Muscle layer of duodenum (tissue), 2 donors: ENCODE data around the gene ACTN4.

Source experiments
- H3K27ac ChIP-seq: one replicate; pipeline ENCODE4 v1.7.0; 2013; ENCODE audit warnings: mild to moderate bottlenecking, low read length
- H3K27me3 ChIP-seq: one replicate; pipeline ENCODE4 v1.7.0; 2013; ENCODE audit warnings: low read depth, mild to moderate bottlenecking, control low read depth, low read length
- H3K36me3 ChIP-seq, 2 donors: one replicate each; pipeline ENCODE4 v1.7.0; 2013; ENCODE audit warnings: low read length in 2 of 2, control low read depth in 1 of 2, mild to moderate bottlenecking in 1 of 2; ENCODE audit not compliant: insufficient read depth in 2 of 2, control insufficient read depth in 1 of 2
- H3K4me1 ChIP-seq, 2 donors: one replicate each; pipeline ENCODE4 v1.7.0; 2013; ENCODE audit warnings: low read length in 2 of 2, mild to moderate bottlenecking in 2 of 2, control low read depth in 1 of 2, moderate library complexity in 1 of 2; ENCODE audit not compliant: insufficient read depth in 2 of 2, control insufficient read depth in 1 of 2
- H3K4me3 ChIP-seq, 2 donors: one replicate each; pipeline ENCODE4 v1.7.0; 2013; ENCODE audit warnings: low read length in 2 of 2, low read depth in 1 of 2, mild to moderate bottlenecking in 1 of 2
- H3K9me3 ChIP-seq, 2 donors: one replicate each; pipeline ENCODE4 v1.7.0; 2013; ENCODE audit warnings: low read length in 2 of 2, control low read depth in 1 of 2, mild to moderate bottlenecking in 1 of 2; ENCODE audit not compliant: control insufficient read depth in 1 of 2
- donor health status: healthy.

ACTN4 gene

GRCh38 chr19:38639679-38640078, 7.8 kb upstream of the ACTN4 start:
- Histone ChIP-seq H3K27ac (no peak overlapping the region), H3K36me3 (peaks cover 14 to 22% of the 10 kb centered on the region in 2 donors), H3K4me3 (no peak overlapping the region), H3K4me1 (peaks cover 0 to 12% of the 10 kb centered on the region in 2 donors), H3K27me3 (no peaks in the 10 kb centered on the region), H3K9me3 (no peaks in the 10 kb centered on the region)

GRCh38 chr19:38640368-38640767, 7.1 kb upstream of the ACTN4 start:
- no peak overlapping the region for H3K4me3 ChIP-seq
- H3K4me1 ChIP-seq: peaks cover 0 to 8% of the 10 kb centered on the region in 2 donors
- H3K36me3 ChIP-seq: peaks cover 10 to 16% of the 10 kb centered on the region in 2 donors
- H3K27me3 ChIP-seq: no peaks in the 10 kb centered on the region
- H3K27ac ChIP-seq: peak overlapping the region; percentile 49
- no peaks in the 10 kb centered on the region for H3K9me3 ChIP-seq

GRCh38 chr19:38642176-38642575, 5.3 kb upstream of the ACTN4 start:
- Histone ChIP-seq H3K4me1 (no peaks in the 10 kb centered on the region), H3K4me3 (no peak overlapping the region), H3K36me3 (peaks cover 0 to 4% of the 10 kb centered on the region in 2 donors), H3K9me3 (no peaks in the 10 kb centered on the region), H3K27ac (no peak overlapping the region), H3K27me3 (no peaks in the 10 kb centered on the region)

DNA sequence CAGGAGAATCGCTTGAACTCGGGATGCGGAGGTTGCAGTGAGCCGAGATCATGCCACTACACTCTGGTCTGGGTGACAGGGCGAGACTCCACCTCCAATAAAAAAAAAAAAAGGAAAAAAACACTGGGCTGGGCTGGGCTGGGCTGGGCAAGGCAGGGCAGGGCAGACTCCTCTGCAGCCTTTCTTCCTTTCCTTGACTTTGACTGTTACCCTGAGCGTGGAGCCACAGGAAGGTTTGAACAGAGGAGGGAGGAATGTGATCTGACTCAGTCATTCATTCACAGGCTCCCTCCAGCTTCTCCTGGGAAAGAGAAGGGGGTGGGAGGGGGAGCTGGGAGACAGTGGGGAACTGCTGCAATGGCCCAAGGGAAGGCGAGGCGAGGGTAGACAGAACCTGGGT, 2.7 kb upstream of the ACTN4 start:
- peaks cover 0 to 9% of the 10 kb centered on the region in 2 donors for H3K4me1 ChIP-seq
- H3K27ac ChIP-seq: no peak overlapping the region
- no peaks in the 10 kb centered on the region for H3K9me3 ChIP-seq
- H3K36me3 ChIP-seq: peaks cover 0 to 6% of the 10 kb centered on the region in 2 donors
- no peak overlapping the region for H3K4me3 ChIP-seq
- H3K27me3 ChIP-seq: no peaks in the 10 kb centered on the region

DNA sequence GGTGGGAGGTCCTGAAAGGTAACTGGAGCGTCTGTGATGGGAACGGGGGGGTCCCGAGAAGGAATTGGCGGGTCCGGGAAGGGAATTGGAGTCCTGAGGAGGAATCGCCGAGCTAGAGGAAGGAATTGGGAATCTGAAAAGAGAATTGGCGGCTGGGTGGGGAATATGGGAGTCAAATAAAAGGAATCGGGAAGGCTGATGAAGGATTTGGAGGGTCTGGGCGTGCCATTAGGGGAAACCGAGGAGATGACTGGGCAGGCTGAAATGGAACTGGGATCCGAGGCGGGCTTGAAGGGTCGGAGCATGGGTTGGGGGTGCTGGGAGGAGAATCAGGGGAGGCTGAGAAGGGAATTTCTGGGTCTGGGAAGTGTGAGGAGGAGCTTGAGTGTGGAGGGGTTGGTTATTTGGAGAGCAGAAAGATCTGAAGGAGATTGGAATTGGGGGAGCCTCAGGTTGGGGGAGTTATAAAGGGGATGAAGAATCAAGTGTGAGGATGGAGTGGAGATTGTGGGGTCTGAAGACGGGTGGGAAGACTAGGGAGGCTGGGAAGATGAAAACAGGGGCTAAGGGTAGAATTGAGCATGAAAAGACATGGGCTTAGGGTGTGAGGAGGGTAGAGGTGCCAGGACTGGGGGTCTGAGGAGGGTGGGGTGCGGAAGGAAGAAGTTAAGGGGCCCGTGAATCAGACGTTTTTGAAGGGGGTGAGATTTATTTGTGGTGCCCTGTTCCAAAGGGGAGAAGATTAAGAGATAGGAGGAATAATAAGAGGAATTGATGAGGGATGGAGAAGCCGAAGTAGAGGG, 718 bp downstream of the ACTN4 start:
- H3K27ac ChIP-seq: peak overlapping the region; percentile 100
- peaks cover 0 to 6% of the 10 kb centered on the region in 2 donors for H3K36me3 ChIP-seq
- H3K4me1 ChIP-seq: peaks cover 19 to 30% of the 10 kb centered on the region in 2 donors
- no peaks in the 10 kb centered on the region for H3K27me3 ChIP-seq
- no peaks in the 10 kb centered on the region for H3K9me3 ChIP-seq
- peak overlapping the region; percentile 97 to 99 for H3K4me3 ChIP-seq

DNA sequence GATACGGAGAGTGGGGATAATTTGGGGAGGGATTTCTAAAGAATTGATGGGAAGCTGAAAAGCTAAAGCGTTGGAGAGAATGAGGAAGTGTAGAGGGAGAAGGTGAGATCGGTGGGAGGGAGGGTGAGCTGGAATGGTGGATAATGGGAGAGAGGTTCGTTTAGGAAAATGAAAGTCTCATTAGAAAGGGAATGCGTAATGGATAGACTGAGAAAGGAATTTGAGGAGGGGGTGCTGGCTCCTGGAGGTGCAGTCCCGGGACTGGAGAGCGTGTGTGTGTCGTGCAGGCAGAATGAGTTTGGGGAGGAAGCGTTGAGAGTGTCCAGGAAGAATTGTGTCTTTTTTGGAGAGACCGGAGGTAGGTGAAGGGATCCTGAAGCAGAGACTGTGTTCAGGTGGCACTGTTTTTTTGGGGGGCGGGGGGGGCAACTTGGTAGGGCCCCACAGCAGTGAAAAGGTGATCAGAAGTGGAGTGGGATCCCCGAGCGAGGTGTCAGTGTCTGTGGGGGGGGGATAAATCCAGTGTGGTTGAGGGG, 1.4 kb downstream of the ACTN4 start:
- H3K36me3 ChIP-seq: peaks cover 0 to 6% of the 10 kb centered on the region in 2 donors
- peak overlapping the region; percentile 100 for H3K27ac ChIP-seq
- no peaks in the 10 kb centered on the region for H3K9me3 ChIP-seq
- peak overlapping the region; percentile 97 to 99 for H3K4me3 ChIP-seq
- H3K27me3 ChIP-seq: no peaks in the 10 kb centered on the region
- peaks cover 25 to 37% of the 10 kb centered on the region in 2 donors for H3K4me1 ChIP-seq

- Histone ChIP-seq H3K27ac (peak overlapping the region; percentile 100), H3K4me3 (peak overlapping the region; percentile 97 to 99), H3K9me3 (no peaks in the 10 kb centered on the region), H3K27me3 (no peaks in the 10 kb centered on the region), H3K36me3 (peaks cover 0 to 6% of the 10 kb centered on the region in 2 donors), H3K4me1 (peaks cover 27 to 44% of the 10 kb centered on the region in 2 donors)
These were observed 2.1 kb downstream of the ACTN4 start for GRCh38 chr19:38649305-38650171.

- H3K4me1 ChIP-seq: peaks cover 34 to 51% of the 10 kb centered on the region in 2 donors
- H3K36me3 ChIP-seq: peaks cover 0 to 6% of the 10 kb centered on the region in 2 donors
- H3K4me3 ChIP-seq: peak overlapping the region; percentile 97 to 99
- H3K27me3 ChIP-seq: no peaks in the 10 kb centered on the region
- H3K27ac ChIP-seq: peak overlapping the region; percentile 100
- H3K9me3 ChIP-seq: no peaks in the 10 kb centered on the region
These were observed 2.8 kb downstream of the ACTN4 start for GRCh38 chr19:38650172-38650775.

GRCh38 chr19:38650911-38651584, 3.6 kb downstream of the ACTN4 start:
- peaks cover 0 to 6% of the 10 kb centered on the region in 2 donors for H3K36me3 ChIP-seq
- H3K4me3 ChIP-seq: peak overlapping the region; percentile 48 to 97
- no peaks in the 10 kb centered on the region for H3K27me3 ChIP-seq
- H3K9me3 ChIP-seq: no peaks in the 10 kb centered on the region
- peaks cover 37 to 57% of the 10 kb centered on the region in 2 donors for H3K4me1 ChIP-seq
- H3K27ac ChIP-seq: peak overlapping the region; percentile 100

- H3K9me3 ChIP-seq: no peaks in the 10 kb centered on the region
- H3K27me3 ChIP-seq: no peaks in the 10 kb centered on the region
- H3K36me3 ChIP-seq: peaks cover 0 to 17% of the 10 kb centered on the region in 2 donors
- peaks cover 52 to 78% of the 10 kb centered on the region in 2 donors for H3K4me1 ChIP-seq
- peak overlapping the region; percentile 3 to 27 for H3K4me3 ChIP-seq
- peak overlapping the region; percentile 100 for H3K27ac ChIP-seq
These were observed 5.7 kb downstream of the ACTN4 start for GRCh38 chr19:38653028-38653571.
